ENCODE measurements around the gene IL36RN. TPM values are rescaled to one million over a fixed set of nuclear protein-coding genes. Genes with fewer than 3 reads are reported as not detected.

Gene IL36RN
- total RNA-seq, 2 experiments from 2014 or later, result not detected

DNA sequence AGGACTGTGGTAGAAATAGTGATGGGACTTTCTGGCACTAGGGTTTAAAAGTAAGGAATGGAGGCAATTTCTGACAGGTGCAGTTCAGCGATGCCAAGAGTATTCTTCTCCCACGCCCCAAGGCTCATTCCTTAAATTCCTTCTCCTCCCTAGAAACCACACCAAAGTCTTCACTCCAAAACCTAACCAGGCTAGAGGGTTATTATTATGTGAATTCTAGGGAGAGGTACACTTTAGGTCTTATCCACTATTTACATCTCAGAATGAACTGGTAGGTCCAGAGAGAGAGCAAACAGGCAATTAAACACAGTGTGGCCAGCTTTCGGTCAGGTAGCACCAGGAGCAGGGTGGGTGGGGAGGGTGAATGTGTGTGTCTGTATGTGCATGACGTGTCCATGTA lies 20.1 kb downstream of the IL36RN start:
- no peak overlapping the region for H3K4me3 ChIP-seq (ENCODE audit: low read depth, low read length, poor library complexity, severe bottlenecking)
- ChIA-PET CTCF (ENCODE audit: unreplicated experiment) (no interaction called here), POLR2A (interaction anchor here (0.6 kb wide), 1 partner anchor 147 kb away, joined by 5 read pairs; no protein-coding TSS in a partner anchor)
- H3K27ac ChIP-seq (ENCODE audit: low read depth, low read length, poor library complexity, severe bottlenecking), result no peak overlapping the region
- TF ChIP-seq EZH2phosphoT487 (IDR thresholded peaks at IDR 0.05; ENCODE audit: borderline replicate concordance, low read depth, low read length) (no peak), CTCF (conservative IDR thresholded peaks at IDR 0.05; ENCODE audit: low read length) (no peak)
- H3K36me3 ChIP-seq (ENCODE audit: insufficient read depth, low read length), result no peaks in the 10 kb centered on the region
- no peaks in the 10 kb centered on the region for H3K79me2 ChIP-seq (ENCODE audit: insufficient read depth, low read depth, low read length)
- intact Hi-C loops (cut with micrococcal nuclease; ENCODE audit: unreplicated experiment), result no loop called here
- no peak overlapping the region for H3K4me2 ChIP-seq (ENCODE audit: low read length)
- no peaks in the 10 kb centered on the region for H3K9me3 ChIP-seq (ENCODE audit: low read length)
- no peaks in the 10 kb centered on the region for H3K9me2 ChIP-seq (ENCODE audit: insufficient read depth, low read length)
- BruUV-seq (replicated peaks), result no TSS peak
- DNase-seq (ENCODE audit: low spot score), result no peak
- no peaks in the 10 kb centered on the region for H3K4me1 ChIP-seq (ENCODE audit: insufficient read depth, low read length, poor library complexity, severe bottlenecking)
- H2AFZ ChIP-seq (ENCODE audit: low read length), result no peak overlapping the region
- no peaks in the 10 kb centered on the region for H4K20me1 ChIP-seq (ENCODE audit: insufficient read depth, low read length)

- Histone ChIP-seq H4K20me1 (ENCODE audit: insufficient read depth, low read length) (no peaks in the 10 kb centered on the region), H3K9me2 (ENCODE audit: insufficient read depth, low read length) (no peaks in the 10 kb centered on the region), H3K9me3 (ENCODE audit: low read length) (no peaks in the 10 kb centered on the region), H3K27ac (ENCODE audit: low read depth, low read length, poor library complexity, severe bottlenecking) (no peak overlapping the region), H3K4me3 (ENCODE audit: low read depth, low read length, poor library complexity, severe bottlenecking) (no peak overlapping the region), H3K4me2 (ENCODE audit: low read length) (no peak overlapping the region), H2AFZ (ENCODE audit: low read length) (no peak overlapping the region), H3K36me3 (ENCODE audit: insufficient read depth, low read length) (no peaks in the 10 kb centered on the region), H3K79me2 (ENCODE audit: insufficient read depth, low read depth, low read length) (no peaks in the 10 kb centered on the region), H3K4me1 (ENCODE audit: insufficient read depth, low read length, poor library complexity, severe bottlenecking) (no peaks in the 10 kb centered on the region)
- TF ChIP-seq EZH2phosphoT487 (IDR thresholded peaks at IDR 0.05; ENCODE audit: borderline replicate concordance, low read depth, low read length) (no peak), CTCF (conservative IDR thresholded peaks at IDR 0.05; ENCODE audit: low read length) (peak; percentile 85)
- POLR2A ChIA-PET, result interaction anchor here (0.6 to 1.0 kb wide), 2 partner anchors 18 to 1171 kb away, joined by 3 read pairs; no protein-coding TSS in a partner anchor
- DNase-seq (ENCODE audit: low spot score), result peak; percentile 26
- CTCF ChIA-PET (ENCODE audit: unreplicated experiment), result interaction anchor here (1.0 kb wide), 1 partner anchor 58 kb away, joined by 5 read pairs; no protein-coding TSS in a partner anchor
- no TSS peak for BruUV-seq (replicated peaks)
- intact Hi-C loops (cut with micrococcal nuclease; ENCODE audit: unreplicated experiment), result no loop called here
Measured at GRCh38 chr2:113080134-113080533, 21.1 kb downstream of the IL36RN start.

GRCh38 chr2:113081488-113082210 lies 22.7 kb downstream of the IL36RN start:
- intact Hi-C loops (cut with micrococcal nuclease; ENCODE audit: unreplicated experiment), result no loop called here
- H3K4me3 ChIP-seq (ENCODE audit: low read depth, low read length, poor library complexity, severe bottlenecking), result no peak overlapping the region
- no peaks in the 10 kb centered on the region for H3K36me3 ChIP-seq (ENCODE audit: insufficient read depth, low read length)
- no peak overlapping the region for H2AFZ ChIP-seq (ENCODE audit: low read length)
- no TSS peak for BruUV-seq (replicated peaks)
- no peaks in the 10 kb centered on the region for H3K4me1 ChIP-seq (ENCODE audit: insufficient read depth, low read length, poor library complexity, severe bottlenecking)
- no peak overlapping the region for H3K27ac ChIP-seq (ENCODE audit: low read depth, low read length, poor library complexity, severe bottlenecking)
- ChIA-PET POLR2A (no interaction called here), CTCF (ENCODE audit: unreplicated experiment) (no interaction called here)
- H4K20me1 ChIP-seq (ENCODE audit: insufficient read depth, low read length), result no peaks in the 10 kb centered on the region
- H3K9me3 ChIP-seq (ENCODE audit: low read length), result no peaks in the 10 kb centered on the region
- DNase-seq (ENCODE audit: low spot score), result no peak
- no peaks in the 10 kb centered on the region for H3K9me2 ChIP-seq (ENCODE audit: insufficient read depth, low read length)
- TF ChIP-seq EZH2phosphoT487 (IDR thresholded peaks at IDR 0.05; ENCODE audit: borderline replicate concordance, low read depth, low read length), result no peak
- no peak overlapping the region for H3K4me2 ChIP-seq (ENCODE audit: low read length)
- no peaks in the 10 kb centered on the region for H3K79me2 ChIP-seq (ENCODE audit: insufficient read depth, low read depth, low read length)

Measured in OCI-LY7 (cell line).